CD4-positive, alpha-beta T cell treated with Interferon alpha-2 for 1 hour (primary cell): ENCODE data around the gene DES.
"Not testable (repeated sequence)": the region's sequence is repeated elsewhere in the genome, so short reads cannot be mapped to it uniquely, and the experiment has no call there.

Experiments
- DNase-seq, 2 donors: peaks; one replicate each; pipeline ENCODE4 v3.0.0-alpha.2; 2020 to 2022

The DES gene

DNA sequence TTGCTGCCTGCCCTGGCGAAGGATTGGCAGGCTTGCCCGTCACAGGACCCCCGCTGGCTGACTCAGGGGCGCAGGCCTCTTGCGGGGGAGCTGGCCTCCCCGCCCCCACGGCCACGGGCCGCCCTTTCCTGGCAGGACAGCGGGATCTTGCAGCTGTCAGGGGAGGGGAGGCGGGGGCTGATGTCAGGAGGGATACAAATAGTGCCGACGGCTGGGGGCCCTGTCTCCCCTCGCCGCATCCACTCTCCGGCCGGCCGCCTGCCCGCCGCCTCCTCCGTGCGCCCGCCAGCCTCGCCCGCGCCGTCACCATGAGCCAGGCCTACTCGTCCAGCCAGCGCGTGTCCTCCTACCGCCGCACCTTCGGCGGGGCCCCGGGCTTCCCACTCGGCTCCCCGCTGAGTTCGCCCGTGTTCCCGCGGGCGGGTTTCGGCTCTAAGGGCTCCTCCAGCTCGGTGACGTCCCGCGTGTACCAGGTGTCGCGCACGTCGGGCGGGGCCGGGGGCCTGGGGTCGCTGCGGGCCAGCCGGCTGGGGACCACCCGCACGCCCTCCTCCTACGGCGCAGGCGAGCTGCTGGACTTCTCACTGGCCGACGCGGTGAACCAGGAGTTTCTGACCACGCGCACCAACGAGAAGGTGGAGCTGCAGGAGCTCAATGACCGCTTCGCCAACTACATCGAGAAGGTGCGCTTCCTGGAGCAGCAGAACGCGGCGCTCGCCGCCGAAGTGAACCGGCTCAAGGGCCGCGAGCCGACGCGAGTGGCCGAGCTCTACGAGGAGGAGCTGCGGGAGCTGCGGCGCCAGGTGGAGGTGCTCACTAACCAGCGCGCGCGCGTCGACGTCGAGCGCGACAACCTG is at the start of gene DES:
DES (plus strand) TSS at position 223 of the 857 bp plus-strand sequence; CDS start at position 309, 86 bp downstream.
- no peak for DNase-seq

DNA sequence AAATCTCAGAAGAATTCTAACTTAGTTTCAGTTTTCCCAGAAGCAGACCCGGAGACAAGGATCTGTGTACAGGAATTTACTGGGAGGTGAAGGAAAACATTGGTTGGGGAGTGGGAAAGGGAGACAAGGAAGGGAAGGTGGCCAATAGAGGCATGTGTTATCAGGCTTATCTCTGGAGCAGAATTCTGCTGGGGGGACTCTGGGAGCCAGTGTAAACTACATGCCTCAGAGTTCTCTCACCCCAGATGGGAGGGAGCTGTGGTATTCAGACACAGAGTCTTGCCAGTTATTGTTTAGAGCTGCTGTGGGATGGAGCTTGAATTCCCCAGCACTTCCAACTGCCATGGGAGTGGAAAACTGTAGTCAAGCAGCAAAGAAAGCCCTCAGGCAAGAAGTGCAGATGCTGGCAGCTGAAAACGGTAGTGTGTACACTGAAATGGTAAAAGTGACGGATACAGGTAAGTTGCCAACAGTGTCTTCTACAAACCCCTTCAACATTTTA is 49.4 kb upstream of the DES start:
- DNase-seq: no peak

GRCh38 chr2:219369447-219369861 is 48.7 kb upstream of the DES start:
- DNase-seq: no peak

DNA sequence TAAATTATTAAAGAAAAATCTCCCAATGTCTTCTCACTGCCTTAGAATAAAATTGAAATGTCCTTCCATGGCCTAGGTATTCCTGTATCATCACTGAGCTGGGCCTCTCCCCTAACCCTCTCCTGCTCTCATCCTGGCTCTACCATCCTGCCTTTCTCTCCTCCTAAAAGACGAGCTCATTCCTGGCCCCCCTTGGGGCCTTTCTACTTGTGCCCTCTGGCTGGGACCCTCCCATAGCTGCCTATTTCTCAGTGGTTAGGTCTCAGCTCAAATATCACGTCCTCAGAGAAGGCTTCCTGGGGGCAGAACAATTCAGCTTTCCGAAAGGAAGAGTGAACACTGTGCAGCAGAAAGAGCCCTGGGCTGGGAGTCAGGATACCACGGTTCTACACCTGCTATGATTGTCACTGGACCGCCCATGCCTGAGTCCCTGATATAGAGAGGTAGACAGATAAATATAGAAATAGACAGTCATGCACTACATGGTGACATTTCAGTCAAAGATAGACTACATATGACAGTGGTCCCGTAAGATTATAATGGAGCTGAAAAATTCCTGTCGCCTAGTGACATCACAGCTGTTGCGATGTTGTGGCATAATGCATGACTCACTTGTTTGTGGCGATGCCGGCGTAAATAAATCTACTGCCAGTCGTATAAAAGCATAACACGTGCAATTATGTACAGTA is 39.9 kb upstream of the DES start:
- DNase-seq: no peak

DNA sequence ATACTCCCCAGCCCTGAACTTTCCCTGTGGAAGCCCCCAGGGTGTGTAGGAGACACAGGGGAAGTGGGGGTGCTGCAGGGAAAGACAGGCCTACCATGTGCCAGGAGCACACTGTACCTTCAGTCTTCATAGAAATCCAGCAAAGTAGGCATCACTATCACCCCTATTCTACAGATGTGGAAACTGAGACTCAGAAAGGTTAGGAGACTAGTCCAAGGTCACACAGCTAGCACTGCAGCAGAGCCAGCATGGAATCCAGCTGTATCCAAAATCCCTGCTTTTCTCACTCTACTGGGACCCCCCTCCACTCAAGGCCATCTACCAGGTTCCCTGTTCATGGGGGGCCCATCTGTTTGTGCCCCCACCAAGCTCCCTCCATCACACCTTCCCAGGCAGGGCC is 37.3 kb upstream of the DES start:
- no peak for DNase-seq

GRCh38 chr2:219381448-219381847 is 36.7 kb upstream of the DES start:
- no peak for DNase-seq

GRCh38 chr2:219384083-219384713 is 34.0 kb upstream of the DES start:
- DNase-seq: no peak

DNA sequence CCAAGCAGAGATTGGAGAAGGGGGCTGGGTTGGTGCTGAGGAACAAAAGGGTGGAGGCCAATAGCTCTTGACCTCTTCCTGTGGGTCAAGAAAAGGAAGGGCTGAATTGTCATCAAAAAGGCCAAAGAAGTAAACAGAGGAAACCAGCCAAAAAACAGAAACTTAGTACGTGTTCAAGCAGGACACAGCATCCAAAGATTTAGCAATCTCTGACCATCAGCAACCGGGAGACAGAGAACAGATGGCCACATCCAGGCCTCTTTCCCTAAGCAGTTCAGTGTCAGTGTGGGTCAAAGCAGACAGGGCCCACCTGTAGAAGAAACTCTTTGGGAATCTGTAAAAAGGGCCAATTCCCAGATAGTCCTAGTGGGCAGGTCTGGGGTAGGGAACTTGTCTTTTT is 33.3 kb upstream of the DES start:
- no peak for DNase-seq

DNA sequence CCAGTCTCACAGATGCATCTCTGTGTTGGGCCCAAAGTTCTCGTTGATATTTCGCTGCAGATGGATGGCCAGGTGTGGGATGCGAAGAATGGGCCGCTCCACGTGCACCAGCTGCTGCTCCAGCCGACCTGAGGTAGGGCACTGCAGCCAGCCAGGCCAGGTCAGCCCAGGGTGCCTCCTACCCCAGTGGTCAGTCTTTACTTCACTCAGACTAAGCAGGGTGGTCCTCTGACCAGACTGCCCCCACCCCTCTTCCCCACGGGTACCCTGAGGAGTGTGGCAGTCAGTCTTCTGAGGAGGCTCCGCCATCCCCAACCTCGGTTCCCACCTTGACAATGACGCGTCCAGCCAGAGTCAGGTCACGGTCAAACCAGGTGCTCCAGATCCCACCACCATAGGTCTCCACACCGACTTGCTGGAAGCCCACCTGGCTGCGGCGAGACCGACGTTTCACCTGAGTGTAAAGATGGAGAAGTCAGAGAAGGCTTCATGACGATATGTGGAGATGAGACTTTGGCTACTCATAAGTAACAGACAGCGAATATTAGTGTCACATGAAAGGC is 32.1 kb upstream of the DES start:
- no peak for DNase-seq

DNA sequence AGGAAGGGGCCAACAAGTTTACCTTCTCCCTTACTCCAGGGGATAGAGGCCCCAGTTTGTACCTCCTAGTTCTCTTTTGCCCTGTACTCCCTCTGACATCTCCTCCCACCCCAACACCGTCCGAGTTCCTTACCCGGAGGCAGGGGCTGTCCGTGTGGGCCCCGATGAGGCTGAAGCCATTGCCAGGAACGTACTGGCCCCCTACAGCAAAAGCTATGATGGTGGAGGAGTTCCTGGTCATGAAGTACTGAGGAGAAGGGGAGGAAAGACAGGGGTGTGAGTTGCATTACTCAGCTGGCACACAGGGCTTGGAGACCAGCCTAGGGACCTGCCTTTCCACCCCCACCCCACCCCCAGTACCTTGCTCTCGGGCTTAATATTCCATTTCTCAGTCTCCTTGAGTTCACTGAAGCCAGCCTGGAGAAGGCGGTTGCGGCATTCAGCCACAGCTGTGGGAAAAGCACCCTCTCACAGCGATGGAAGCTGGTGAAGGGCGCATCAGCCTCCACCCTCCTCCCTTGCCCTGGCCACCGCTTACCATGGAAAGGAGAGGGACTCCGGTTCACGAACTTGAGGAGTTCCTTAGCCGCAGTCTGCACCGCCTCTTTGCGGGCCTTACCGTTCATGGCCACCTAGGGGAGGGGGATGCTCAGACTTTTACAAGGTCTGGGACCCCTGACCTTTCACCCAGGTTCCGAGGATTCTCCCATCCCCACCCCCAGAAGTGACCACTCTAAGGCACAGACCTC is 31.5 kb upstream of the DES start:
- no peak for DNase-seq

- peak in 1 of 2 donors; percentile 95 for DNase-seq
These were observed 30.7 kb upstream of the DES start, which contains the start of gene DNPEP for GRCh38 chr2:219387306-219388120. Gene DNPEP, minus strand, starts transcription at chr2:219387912. Its CDS starts 118 bp downstream, at chr2:219387794.

GRCh38 chr2:219388121-219388906 is 29.9 kb upstream of the DES start:
- peak; percentile 98 to 99 for DNase-seq

DNA sequence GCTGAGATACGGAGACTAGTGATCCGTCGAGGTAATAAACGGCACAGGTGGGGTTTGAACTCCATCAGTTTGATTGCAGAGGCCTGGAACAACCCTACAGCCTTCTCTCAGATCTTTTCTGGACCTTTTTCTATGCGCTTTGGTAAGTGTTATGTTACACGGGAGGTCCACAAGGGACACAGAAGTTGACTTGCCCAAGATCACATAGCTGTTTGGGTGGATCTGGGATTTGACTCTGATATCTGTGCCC is 29.3 kb upstream of the DES start:
- DNase-seq: no peak

- no peak for DNase-seq
These were observed 25.4 kb upstream of the DES start for GRCh38 chr2:219392754-219393153.

GRCh38 chr2:219395056-219395455 is 23.1 kb upstream of the DES start:
- DNase-seq: not testable (repeated sequence)

DNA sequence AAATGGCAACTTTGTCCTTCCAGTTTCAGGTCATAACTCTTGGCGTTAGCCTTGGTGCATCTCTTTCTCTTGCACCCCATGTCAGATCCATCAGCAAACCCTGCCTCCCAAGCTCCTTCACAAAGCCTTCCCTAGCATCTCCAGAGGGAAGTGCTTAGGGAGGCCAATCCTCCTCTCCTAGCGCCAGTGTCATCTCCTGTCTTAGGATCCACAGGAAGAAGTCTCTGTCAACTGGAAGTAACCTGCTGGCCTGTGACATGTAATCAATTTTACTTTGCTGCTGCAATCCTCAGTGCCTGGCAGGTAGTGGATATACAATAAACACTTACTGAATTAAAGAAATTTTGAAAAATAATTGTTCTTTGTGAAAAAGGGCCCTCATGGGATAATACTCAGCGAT is 22.6 kb upstream of the DES start:
- no peak for DNase-seq

- no peak for DNase-seq
These were observed 21.2 kb upstream of the DES start for GRCh38 chr2:219396863-219397457.

GRCh38 chr2:219398721-219399363 is 19.3 kb upstream of the DES start:
- no peak for DNase-seq

GRCh38 chr2:219399716-219400478 is 18.3 kb upstream of the DES start:
- DNase-seq: no peak
